Common myeloid progenitor, CD34-positive (primary cell): ENCODE results near the gene ARHGAP42.

ENCODE experiments used
- CTCF ChIA-PET: fragments of 350-600 bp; sonication (Branson Sonifier 250); formaldehyde crosslinking; loops from one replicate; lab custom pipeline; 2021; ENCODE audit warnings: antibody characterized with exemption; lab: Charles Lee
- POLR2A ChIA-PET: fragments of 350-600 bp; sonication (Branson Sonifier 250); formaldehyde crosslinking; loops from one replicate; lab custom pipeline; 2021; ENCODE audit warnings: antibody characterized with exemption; lab: Charles Lee
- DNase-seq, 3 donors: peaks; one replicate each; pipeline versions ENCODE4 v3.0.0 to v3.0.0-alpha.2; 2013
- H3K27ac ChIP-seq, 2 experiments: 1 replicate in 1 of 2; 2 replicates in 1 of 2; pipeline ENCODE4 v1.7.0; 2013; ENCODE audit warnings: inconsistent platforms in 2 of 2, low read length in 2 of 2, mild to moderate bottlenecking in 2 of 2, low read depth in 1 of 2, moderate library complexity in 1 of 2; ENCODE audit not compliant: severe bottlenecking in 2 of 2, insufficient read depth in 1 of 2, poor library complexity in 1 of 2
- H3K27me3 ChIP-seq, 5 experiments: replicated peaks in 2 of 5; 1 replicate in 3 of 5; 2 replicates in 2 of 5; pipeline versions ENCODE4 v1.6.1 to v1.7.0; 2013; ENCODE audit warnings: low read length in 4 of 5, mild to moderate bottlenecking in 2 of 5, moderate library complexity in 2 of 5, inconsistent platforms in 1 of 5; ENCODE audit not compliant: insufficient read depth in 5 of 5, control insufficient read depth in 4 of 5
- H3K36me3 ChIP-seq, 4 experiments: 1 replicate in 2 of 4; 2 replicates in 2 of 4; pipeline versions ENCODE4 v1.6.1 to v1.7.0; 2013; ENCODE audit warnings: low read length in 3 of 4, control low read depth in 1 of 4, mild to moderate bottlenecking in 1 of 4; ENCODE audit not compliant: control insufficient read depth in 4 of 4, insufficient read depth in 4 of 4
- H3K4me1 ChIP-seq, 4 experiments: 1 replicate in 3 of 4; 2 replicates in 1 of 4; pipeline versions ENCODE4 v1.6.1 to v1.7.1; 2013; ENCODE audit warnings: low read length in 3 of 4, mild to moderate bottlenecking in 3 of 4, control low read depth in 1 of 4, inconsistent platforms in 1 of 4, moderate library complexity in 1 of 4; ENCODE audit not compliant: control insufficient read depth in 4 of 4, insufficient read depth in 4 of 4; ENCODE audit errors: control extremely low read depth in 1 of 4
- H3K4me3 ChIP-seq, 7 experiments: 1 replicate in 4 of 7; 2 replicates in 3 of 7; pipeline versions ENCODE4 v1.5.1 to v1.7.0; 2013; ENCODE audit warnings: mild to moderate bottlenecking in 7 of 7, low read length in 6 of 7, moderate library complexity in 6 of 7, inconsistent platforms in 2 of 7, low read depth in 2 of 7, control low read depth in 1 of 7; ENCODE audit not compliant: insufficient read depth in 4 of 7, control insufficient read depth in 1 of 7; ENCODE audit errors: extremely low read depth in 1 of 7
- H3K9me3 ChIP-seq, 5 experiments: 1 replicate in 4 of 5; 2 replicates in 1 of 5; pipeline versions ENCODE4 v1.6.1 to v1.7.1; 2013; ENCODE audit warnings: low read length in 4 of 5, mild to moderate bottlenecking in 2 of 5, inconsistent platforms in 1 of 5, low read depth in 1 of 5, moderate library complexity in 1 of 5; ENCODE audit not compliant: control insufficient read depth in 4 of 5, insufficient read depth in 2 of 5; ENCODE audit errors: control extremely low read depth in 1 of 5
- WGBS: methylation state at CpG from one replicate; pipeline ENCODE4 v1.1.5; 2013; ENCODE audit not compliant: insufficient coverage; 5-methylcytosine and 5-hydroxymethylcytosine counted together

ARHGAP42 gene

DNA sequence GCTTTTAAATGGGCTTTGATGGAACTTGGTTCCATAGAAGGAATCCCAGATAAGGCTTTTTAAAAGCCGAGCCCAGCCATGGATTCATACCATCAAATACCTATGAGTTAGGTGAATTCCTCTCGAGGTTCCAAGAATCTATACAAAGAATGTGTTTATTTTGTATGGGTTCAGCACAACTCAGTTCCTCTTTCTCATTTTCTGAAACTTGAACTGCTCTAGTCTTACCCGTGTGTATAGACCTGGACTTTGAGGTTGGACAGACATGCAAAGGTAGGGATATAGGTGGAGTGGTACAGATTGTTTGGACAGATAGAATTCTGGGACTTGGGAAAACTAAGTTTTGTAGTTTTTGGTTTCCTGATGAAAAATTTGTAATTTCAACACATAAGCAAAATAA is 344.6 kb downstream of the ARHGAP42 start:
- H3K4me1 ChIP-seq: no peaks in the 10 kb centered on the region
- no peak overlapping the region for H3K4me3 ChIP-seq
- H3K27ac ChIP-seq: no peak overlapping the region
- no peaks in the 10 kb centered on the region for H3K27me3 ChIP-seq
- 94% methylated on average over 3 of the region's 3 CpGs for WGBS
- DNase-seq: no peak
- H3K9me3 ChIP-seq: no peaks in the 10 kb centered on the region
- ChIA-PET CTCF (no interaction called here), POLR2A (no interaction called here)
- H3K36me3 ChIP-seq: no peaks in the 10 kb centered on the region

DNA sequence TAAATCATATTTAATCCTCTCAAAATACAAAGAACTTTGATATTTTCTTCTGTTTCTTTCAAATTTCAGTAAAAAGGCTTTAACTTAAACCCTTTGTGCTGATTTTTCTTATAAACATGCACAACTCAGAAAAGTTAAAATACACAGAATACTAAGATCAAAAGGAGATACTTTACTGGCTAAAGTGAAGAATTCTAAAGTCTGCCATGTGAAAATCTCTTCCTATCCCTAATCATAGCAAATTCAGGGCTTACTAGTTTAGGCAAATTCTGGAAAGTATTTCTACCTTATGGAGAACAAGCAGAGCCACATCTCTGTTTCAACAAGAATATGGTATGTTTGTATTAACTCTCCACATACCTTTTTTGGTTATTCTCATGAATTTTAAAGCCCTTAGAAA is 345.9 kb downstream of the ARHGAP42 start:
- Histone ChIP-seq H3K27me3 (no peaks in the 10 kb centered on the region), H3K4me1 (no peaks in the 10 kb centered on the region), H3K27ac (no peak overlapping the region), H3K4me3 (no peak overlapping the region), H3K9me3 (no peaks in the 10 kb centered on the region), H3K36me3 (no peaks in the 10 kb centered on the region)
- CTCF ChIA-PET: no interaction called here
- POLR2A ChIA-PET: no interaction called here
- no peak for DNase-seq

DNA sequence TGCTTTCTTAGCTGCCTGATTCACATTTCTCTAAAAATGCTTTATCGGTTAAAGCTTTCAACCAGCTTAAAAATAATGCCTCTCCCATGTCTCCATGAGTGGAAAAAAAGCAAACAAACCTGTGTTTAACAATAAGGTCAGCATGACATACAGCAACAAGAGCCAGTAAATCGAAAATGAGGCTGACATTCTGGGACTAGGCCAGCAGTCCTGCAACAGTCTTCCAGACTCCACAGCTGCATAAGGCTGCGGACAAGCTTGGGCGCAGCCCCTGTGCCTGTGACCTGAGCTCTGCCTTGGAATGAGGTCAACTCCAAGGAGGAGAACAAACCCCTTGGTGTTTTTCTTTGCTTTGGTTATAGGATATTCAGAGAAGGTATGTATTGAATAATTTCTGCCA is 347.0 kb downstream of the ARHGAP42 start:
- Histone ChIP-seq H3K9me3 (no peaks in the 10 kb centered on the region), H3K4me1 (no peaks in the 10 kb centered on the region), H3K4me3 (no peak overlapping the region), H3K36me3 (no peaks in the 10 kb centered on the region), H3K27me3 (no peaks in the 10 kb centered on the region), H3K27ac (no peak overlapping the region)
- no peak for DNase-seq
- ChIA-PET CTCF (no interaction called here), POLR2A (no interaction called here)
- 92% methylated on average over 2 of the region's 4 CpGs for WGBS

DNA sequence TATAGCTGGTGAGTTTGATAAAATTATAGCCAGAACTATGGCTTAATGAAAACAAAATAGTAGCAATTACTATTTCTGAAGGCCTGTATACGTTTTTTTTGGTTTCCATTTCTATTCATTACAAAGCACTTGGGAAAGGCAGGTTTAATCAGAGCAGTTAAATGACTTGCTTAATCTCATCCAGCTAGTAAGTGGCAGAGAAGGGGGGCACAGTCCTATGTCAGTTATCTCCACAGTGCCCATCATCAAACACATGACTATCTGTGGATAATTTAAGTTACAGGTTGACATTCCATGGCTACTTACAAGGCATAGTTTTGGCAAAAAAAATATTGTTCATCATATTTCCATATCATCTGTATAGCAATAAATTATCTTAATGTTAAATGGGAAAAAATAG is 348.8 kb downstream of the ARHGAP42 start:
- Histone ChIP-seq H3K36me3 (no peaks in the 10 kb centered on the region), H3K27ac (no peak overlapping the region), H3K4me3 (no peak overlapping the region), H3K27me3 (no peaks in the 10 kb centered on the region), H3K4me1 (no peaks in the 10 kb centered on the region), H3K9me3 (no peaks in the 10 kb centered on the region)
- WGBS: 63% methylated on average over 1 of the region's 1 CpG
- ChIA-PET CTCF (no interaction called here), POLR2A (no interaction called here)
- DNase-seq: no peak
